IMR-90 (cell line): ENCODE results near the gene JMY. TPM values are rescaled to one million over a fixed set of nuclear protein-coding genes. Genes with fewer than 3 reads are reported as not detected.

Experiments used
- ATAC-seq: fragments of 200-7000 bp; cut with Tn5 transposase; 2 replicates; pipeline ENCODE4 v1.9.1; 2020; ENCODE audit warnings: low read depth, mild to moderate bottlenecking, moderate library complexity
- BruUV-seq: library from RNA; stranded (reverse); fragments of 400-500 nt; replicated peaks from 2 replicates; lab custom pipeline; 2021; lab: Mats Ljungman, UMichigan
- CTCF ChIA-PET: fragments of 300-600 bp; formaldehyde crosslinking; extraction: SDS; loops from one replicate; lab custom pipeline; 2021; ENCODE audit warnings: antibody characterized with exemption; lab: Yijun Ruan, JAX
- POLR2A ChIA-PET: fragments of 300-600 bp; sonication (Branson Sonifier 250); formaldehyde crosslinking; loops from one replicate; lab custom pipeline; 2022; ENCODE audit warnings: antibody characterized with exemption; ENCODE audit not compliant: unreplicated experiment; lab: Charles Lee
- DNase-seq: peaks from one replicate; pipeline ENCODE4 v3.0.0; 2013
- H2AFZ ChIP-seq: replicated peaks from 2 replicates; pipeline ENCODE3; 2013; ENCODE audit warnings: low read length, mild to moderate bottlenecking; ENCODE audit not compliant: poor library complexity
- H2AK5ac ChIP-seq: 2 replicates; pipeline ENCODE4 v1.6.1; 2013; ENCODE audit warnings: low read depth, low read length, inconsistent platforms
- H2AK9ac ChIP-seq: replicated peaks from 2 replicates; pipeline ENCODE3; 2013; ENCODE audit warnings: mild to moderate bottlenecking, low read depth, low read length, moderate library complexity; ENCODE audit not compliant: poor library complexity
- H2BK120ac ChIP-seq: 2 replicates; pipeline ENCODE4 v1.6.1; 2013; ENCODE audit warnings: low read depth, low read length, inconsistent platforms
- H2BK15ac ChIP-seq: 3 replicates; pipeline ENCODE4 v1.6.1; 2013; ENCODE audit warnings: low read depth, low read length, inconsistent platforms
- H2BK20ac ChIP-seq: 2 replicates; pipeline ENCODE4 v1.6.1; 2013; ENCODE audit warnings: low read depth, mild to moderate bottlenecking, inconsistent platforms, low read length, moderate library complexity
- H2BK5ac ChIP-seq: 2 replicates; pipeline ENCODE4 v1.6.1; 2013; ENCODE audit warnings: mild to moderate bottlenecking, low read depth, low read length, inconsistent platforms; ENCODE audit not compliant: poor library complexity, severe bottlenecking
- H3K14ac ChIP-seq: replicated peaks from 2 replicates; pipeline ENCODE4 v1.6.1; 2013; ENCODE audit warnings: low read depth, low read length, inconsistent platforms
- H3K18ac ChIP-seq: 2 replicates; pipeline ENCODE4 v1.6.1; 2013; ENCODE audit warnings: low read depth, low read length, control low read depth
- H3K23ac ChIP-seq: 2 replicates; pipeline ENCODE4 v1.6.1; 2013; ENCODE audit warnings: low read depth, low read length, inconsistent platforms
- H3K27ac ChIP-seq: 2 replicates; pipeline ENCODE4 v1.5.1; 2013; ENCODE audit warnings: mild to moderate bottlenecking, control low read depth, low read length; ENCODE audit not compliant: insufficient read depth
- H3K27me3 ChIP-seq: 2 replicates; pipeline ENCODE4 v1.6.1; 2013; ENCODE audit warnings: low read length; ENCODE audit not compliant: control insufficient read depth, insufficient read depth
- H3K36me3 ChIP-seq: 2 replicates; pipeline ENCODE4 v1.6.1; 2013; ENCODE audit warnings: low read length, mixed read lengths; ENCODE audit not compliant: control insufficient read depth, insufficient read depth
- H3K4ac ChIP-seq: 2 replicates; pipeline ENCODE4 v1.6.1; 2013; ENCODE audit warnings: low read depth, low read length, inconsistent platforms
- H3K4me1 ChIP-seq: 2 replicates; pipeline ENCODE4 v1.6.1; 2013; ENCODE audit warnings: low read length, mixed read lengths; ENCODE audit not compliant: control insufficient read depth, insufficient read depth
- H3K4me2 ChIP-seq: 2 replicates; pipeline ENCODE4 v1.6.1; 2013; ENCODE audit warnings: low read depth, mild to moderate bottlenecking, control low read depth, low read length, moderate library complexity
- H3K4me3 ChIP-seq: 2 replicates; pipeline ENCODE4 v1.5.1; 2013; ENCODE audit warnings: low read depth, mild to moderate bottlenecking, control low read depth, low read length, moderate library complexity; ENCODE audit not compliant: insufficient read depth
- H3K56ac ChIP-seq: 2 replicates; pipeline ENCODE4 v1.6.1; 2013; ENCODE audit warnings: low read length, inconsistent platforms; ENCODE audit not compliant: insufficient read depth; ENCODE audit errors: extremely low read depth
- H3K79me1 ChIP-seq, 2 experiments: 2 replicates each; pipeline ENCODE4 v1.6.1; 2013; ENCODE audit warnings: low read length in 2 of 2, inconsistent platforms in 1 of 2, low read depth in 1 of 2
- H3K9ac ChIP-seq: 2 replicates; pipeline ENCODE4 v1.6.1; 2013; ENCODE audit warnings: low read depth, low read length, control low read depth
- H3K9me1 ChIP-seq: 2 replicates; pipeline ENCODE4 v1.6.1; 2013; ENCODE audit warnings: low read length, inconsistent platforms; ENCODE audit not compliant: insufficient read depth
- H3K9me3 ChIP-seq: 2 replicates; pipeline ENCODE4 v1.6.1; 2013; ENCODE audit warnings: low read length; ENCODE audit not compliant: control insufficient read depth, insufficient read depth
- H4K20me1 ChIP-seq: 2 replicates; pipeline ENCODE4 v1.6.1; 2013; ENCODE audit warnings: low read length, inconsistent platforms; ENCODE audit not compliant: insufficient read depth
- H4K5ac ChIP-seq: 2 replicates; pipeline ENCODE4 v1.6.1; 2013; ENCODE audit warnings: mild to moderate bottlenecking, low read depth, low read length, control low read depth
- H4K8ac ChIP-seq, 2 experiments: 2 replicates each; pipeline ENCODE4 v1.6.1; 2013; ENCODE audit warnings: low read depth in 2 of 2, low read length in 2 of 2, control low read depth in 1 of 2, inconsistent platforms in 1 of 2
- H4K91ac ChIP-seq: 2 replicates; pipeline ENCODE4 v1.6.1; 2013; ENCODE audit warnings: low read depth, low read length, inconsistent platforms; ENCODE audit not compliant: insufficient read depth
- WGBS, 2 experiments: methylation state at CpG; one replicate each; pipeline versions ENCODE4 v1.1.5 to v1.1.7; 2013; ENCODE audit warnings: missing lambda C conversion rate in 2 of 2; ENCODE audit not compliant: insufficient read length in 1 of 2; ENCODE audit errors: extremely low coverage in 2 of 2; 5-methylcytosine and 5-hydroxymethylcytosine counted together
- dilution Hi-C: fragments of 300-500 bp; cut with HindIII; formaldehyde crosslinking; loops from one replicate; pipeline ENCODE4 v1.14.3; 2018; ENCODE audit warnings: low sequenced_read_pairs; ENCODE audit not compliant: unreplicated experiment
- in situ Hi-C: fragments of 300-500 bp; cut with MboI; formaldehyde crosslinking; loops from 3 replicates; pipeline ENCODE4 v1.14.3; 2019; ENCODE audit warnings: low sequenced_read_pairs, inconsistent platforms, mixed read lengths
- intact Hi-C: fragments of 100-400 bp; cut with micrococcal nuclease; formaldehyde crosslinking; loops from 2 replicates; pipeline ENCODE4 v1.10.0; 2022
- polyA plus RNA-seq, 3 experiments: library from polyadenylated mRNA; depleted of rRNA; stranded (reverse); fragments of >200 nt; gene quantifications; 2 replicates each; pipeline ENCODE4 v1.2.3, GENCODE V29; 2012; ENCODE audit warnings: low replicate concordance in 1 of 3
- total RNA-seq: library from RNA; depleted of rRNA; stranded (reverse); fragments of >200 nt; gene quantifications from 2 replicates; pipeline ENCODE4 v1.2.3, GENCODE V29; 2012
- TF ChIP-seq, protein P1 (sequence below): fragments of 150-350 bp; IDR thresholded peaks from 2 replicates; pipeline ENCODE4 v1.6.1; 2016; ENCODE audit warnings: low read depth, mild to moderate bottlenecking, low read length, moderate library complexity, borderline replicate concordance

The JMY gene
- total and polyA plus RNA-seq, 2 of the 4 experiments (the other 2 are of a cell fraction): 1.7 to 3.2 TPM

DNA sequence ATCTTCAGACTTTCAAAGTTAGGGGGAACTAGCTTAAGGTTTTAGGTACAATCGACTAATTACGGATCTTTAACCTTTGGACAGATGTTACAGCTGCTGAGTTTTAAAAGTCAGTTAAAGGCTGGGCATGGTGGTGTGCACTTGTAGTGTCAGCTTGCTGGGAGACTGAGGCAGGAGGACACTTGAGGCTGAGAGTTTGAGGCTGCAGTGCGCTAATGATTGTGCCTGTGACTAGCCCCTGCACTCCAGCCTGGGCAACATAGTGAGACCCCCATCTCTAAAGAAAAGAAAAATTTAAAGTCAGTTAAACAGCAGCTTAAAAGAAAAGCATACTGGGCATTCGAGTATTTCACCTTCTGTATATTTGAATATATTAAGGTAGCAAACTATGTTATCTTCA, 51.4 kb downstream of the JMY start:
- dilution Hi-C loops: no loop called here
- no peaks in the 10 kb centered on the region for H3K9me3 ChIP-seq
- no peak overlapping the region; the same call in 1 of the 2 replicates for H2BK20ac ChIP-seq
- H3K9ac ChIP-seq: no peak overlapping the region
- intact Hi-C loops: no loop called here
- H3K56ac ChIP-seq: no peak overlapping the region
- no peak overlapping the region for H4K8ac ChIP-seq
- H3K27ac ChIP-seq: no peak overlapping the region
- no peaks in the 10 kb centered on the region for H3K9me1 ChIP-seq
- no peak overlapping the region for H2AK9ac ChIP-seq
- H3K4me2 ChIP-seq: no peak overlapping the region
- ChIA-PET POLR2A (no interaction called here), CTCF (no interaction called here)
- no peak overlapping the region for H2AK5ac ChIP-seq
- H2BK120ac ChIP-seq: no peak overlapping the region
- H3K79me1 ChIP-seq: no peaks in the 10 kb centered on the region
- H4K20me1 ChIP-seq: no peaks in the 10 kb centered on the region
- DNase-seq (no peak), ATAC-seq (no peak)
- no peak overlapping the region for H3K4ac ChIP-seq
- BruUV-seq: no TSS peak
- peaks cover 4% of the 10 kb centered on the region for H3K36me3 ChIP-seq
- no peak overlapping the region for H3K14ac ChIP-seq
- no peak overlapping the region for H4K5ac ChIP-seq
- no peak overlapping the region for H3K23ac ChIP-seq
- TF ChIP-seq, protein P1, sequence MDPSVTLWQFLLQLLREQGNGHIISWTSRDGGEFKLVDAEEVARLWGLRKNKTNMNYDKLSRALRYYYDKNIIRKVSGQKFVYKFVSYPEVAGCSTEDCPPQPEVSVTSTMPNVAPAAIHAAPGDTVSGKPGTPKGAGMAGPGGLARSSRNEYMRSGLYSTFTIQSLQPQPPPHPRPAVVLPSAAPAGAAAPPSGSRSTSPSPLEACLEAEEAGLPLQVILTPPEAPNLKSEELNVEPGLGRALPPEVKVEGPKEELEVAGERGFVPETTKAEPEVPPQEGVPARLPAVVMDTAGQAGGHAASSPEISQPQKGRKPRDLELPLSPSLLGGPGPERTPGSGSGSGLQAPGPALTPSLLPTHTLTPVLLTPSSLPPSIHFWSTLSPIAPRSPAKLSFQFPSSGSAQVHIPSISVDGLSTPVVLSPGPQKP: no peak
- H3K4me3 ChIP-seq: no peak overlapping the region
- 93% methylated on average over 2 of the region's 4 CpGs; no CpG with 5 or more reads in 1 of the 2 experiments for WGBS, 2 experiments
- H3K4me1 ChIP-seq: no peaks in the 10 kb centered on the region
- in situ Hi-C loops: no loop called here
- H4K91ac ChIP-seq: no peak overlapping the region
- H2BK5ac ChIP-seq: no peak overlapping the region
- no peaks in the 10 kb centered on the region for H3K27me3 ChIP-seq
- no peak overlapping the region for H2BK15ac ChIP-seq
- no peak overlapping the region for H3K18ac ChIP-seq
- H2AFZ ChIP-seq: no peak overlapping the region
